Mesendoderm (in vitro differentiated cells): Measurements from ENCODE around the gene CMPK1.
A peak's percentile ranks its signal among the peaks of the same experiment; 100 is the strongest.

Source experiments
- DNase-seq: peaks from one replicate; pipeline ENCODE4 v3.0.0; 2013
- H2AK5ac ChIP-seq: 2 replicates; pipeline ENCODE4 v1.6.1; 2013; ENCODE audit warnings: low read length, inconsistent platforms
- H2BK120ac ChIP-seq: 2 replicates; pipeline ENCODE4 v1.6.1; 2013; ENCODE audit warnings: low read depth, mild to moderate bottlenecking, low read length, moderate library complexity, mixed read lengths
- H2BK15ac ChIP-seq: replicated peaks from 2 replicates; pipeline ENCODE4 v1.6.1; 2013; ENCODE audit warnings: low read depth, mild to moderate bottlenecking, moderate library complexity
- H2BK5ac ChIP-seq: 2 replicates; pipeline ENCODE4 v1.6.1; 2013; ENCODE audit warnings: low read length, inconsistent platforms
- H3K18ac ChIP-seq: 2 replicates; pipeline ENCODE4 v1.6.1; 2013; ENCODE audit warnings: mild to moderate bottlenecking, low read length, mixed read lengths
- H3K23ac ChIP-seq: one replicate; pipeline ENCODE4 v1.6.1; 2013; ENCODE audit warnings: low read length
- H3K27ac ChIP-seq: 2 replicates; pipeline ENCODE4 v1.5.1; 2013; ENCODE audit warnings: low read depth, mild to moderate bottlenecking, inconsistent platforms, low read length, moderate library complexity
- H3K27me3 ChIP-seq: 2 replicates; pipeline ENCODE4 v1.6.1; 2013; ENCODE audit warnings: low read length, control low read depth, mild to moderate bottlenecking, inconsistent platforms; ENCODE audit not compliant: insufficient read depth, poor library complexity
- H3K36me3 ChIP-seq: 2 replicates; pipeline ENCODE4 v1.6.1; 2013; ENCODE audit warnings: low read length, inconsistent platforms; ENCODE audit not compliant: control insufficient read depth, insufficient read depth
- H3K4ac ChIP-seq: one replicate; pipeline ENCODE4 v1.6.1; 2013; ENCODE audit warnings: low read depth, mild to moderate bottlenecking, low read length, moderate library complexity
- H3K4me1 ChIP-seq: 2 replicates; pipeline ENCODE4 v1.6.1; 2013; ENCODE audit warnings: low read depth, low read length, inconsistent platforms; ENCODE audit not compliant: control insufficient read depth
- H3K4me2 ChIP-seq: 2 replicates; pipeline ENCODE4 v1.6.1; 2013; ENCODE audit warnings: low read length
- H3K4me3 ChIP-seq: 2 replicates; pipeline ENCODE4 v1.5.1; 2013; ENCODE audit warnings: mild to moderate bottlenecking, low read length
- H3K56ac ChIP-seq: one replicate; pipeline ENCODE4 v1.6.1; 2013; ENCODE audit warnings: low read length
- H3K79me1 ChIP-seq: 2 replicates; pipeline ENCODE4 v1.6.1; 2013; ENCODE audit warnings: low read length, inconsistent platforms
- H3K79me2 ChIP-seq: 2 replicates; pipeline ENCODE4 v1.6.1; 2013; ENCODE audit warnings: mild to moderate bottlenecking, low read length; ENCODE audit not compliant: control insufficient read depth, insufficient read depth
- H3K9ac ChIP-seq: 2 replicates; pipeline ENCODE4 v1.6.1; 2013; ENCODE audit warnings: low read length, inconsistent platforms
- H4K5ac ChIP-seq: one replicate; pipeline ENCODE4 v1.6.1; 2013; ENCODE audit warnings: low read length
- H4K8ac ChIP-seq: one replicate; pipeline ENCODE4 v1.6.1; 2013; ENCODE audit warnings: low read depth, mild to moderate bottlenecking, control low read depth, low read length, moderate library complexity
- WGBS: extraction: QIAGEN DNeasy Blood & Tissue Kit; methylation state at CpG from one replicate; pipeline ENCODE4 v1.1.7; 2013; ENCODE audit warnings: low lambda C conversion rate, missing lambda C conversion rate; ENCODE audit not compliant: insufficient coverage; ENCODE audit errors: extremely low coverage; 5-methylcytosine and 5-hydroxymethylcytosine counted together

CMPK1 gene

GRCh38 chr1:47388891-47389238 lies 55.3 kb downstream of the CMPK1 start:
- no peak overlapping the region for H3K56ac ChIP-seq
- H3K23ac ChIP-seq, result no peak overlapping the region
- H3K4ac ChIP-seq, result no peak overlapping the region
- H3K27me3 ChIP-seq, result no peaks in the 10 kb centered on the region
- no peaks in the 10 kb centered on the region for H3K79me1 ChIP-seq
- no peak overlapping the region for H2BK120ac ChIP-seq
- no peak overlapping the region for H3K27ac ChIP-seq
- no peak overlapping the region for H4K8ac ChIP-seq
- peak; percentile 73 for DNase-seq
- no peak overlapping the region for H2BK15ac ChIP-seq
- WGBS, result no CpG with 5 or more reads among the region's 3 CpGs
- H3K36me3 ChIP-seq, result no peaks in the 10 kb centered on the region
- H4K5ac ChIP-seq, result no peak overlapping the region
- no peaks in the 10 kb centered on the region for H3K4me1 ChIP-seq
- H3K18ac ChIP-seq, result no peak overlapping the region
- H3K9ac ChIP-seq, result no peak overlapping the region
- H3K4me3 ChIP-seq, result no peak overlapping the region
- H2BK5ac ChIP-seq, result no peak overlapping the region
- H2AK5ac ChIP-seq, result no peak overlapping the region
- H3K4me2 ChIP-seq, result no peak overlapping the region
- no peaks in the 10 kb centered on the region for H3K79me2 ChIP-seq

GRCh38 chr1:47389731-47390130 lies 56.1 kb downstream of the CMPK1 start:
- no peak for DNase-seq

DNA sequence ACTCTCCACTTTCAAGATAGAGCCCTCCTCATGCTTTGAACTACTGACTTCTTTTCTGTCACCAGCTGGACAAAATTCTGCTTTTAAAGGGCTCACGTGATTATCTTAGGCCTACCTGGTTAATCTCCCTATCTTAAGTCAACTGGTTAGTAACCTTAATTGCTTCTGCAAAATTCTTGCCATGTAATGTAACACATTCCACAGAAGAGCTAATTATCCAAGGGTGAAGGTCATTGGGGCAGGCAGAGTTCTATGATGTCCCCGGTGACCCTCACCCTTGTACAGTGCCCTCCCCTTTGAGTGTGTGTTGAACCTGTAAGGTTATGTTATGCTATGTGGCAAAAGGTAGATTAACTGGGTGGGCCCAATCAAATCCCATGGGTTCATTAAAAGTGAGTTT lies 57.3 kb downstream of the CMPK1 start:
- Histone ChIP-seq H2BK120ac (no peak overlapping the region), H3K4ac (no peak overlapping the region), H3K18ac (no peak overlapping the region), H3K4me3 (no peak overlapping the region), H3K9ac (no peak overlapping the region), H2BK5ac (no peak overlapping the region), H3K79me1 (no peaks in the 10 kb centered on the region), H3K4me2 (no peak overlapping the region), H3K56ac (no peak overlapping the region), H3K4me1 (no peaks in the 10 kb centered on the region), H2BK15ac (no peak overlapping the region), H3K79me2 (no peaks in the 10 kb centered on the region), H3K23ac (no peak overlapping the region), H3K36me3 (no peaks in the 10 kb centered on the region), H2AK5ac (no peak overlapping the region), H3K27me3 (no peaks in the 10 kb centered on the region), H3K27ac (no peak overlapping the region), H4K5ac (no peak overlapping the region), H4K8ac (no peak overlapping the region)
- WGBS, result no CpG with 5 or more reads among the region's 2 CpGs
- peak; percentile 25 for DNase-seq

More at GRCh38 chr1:47389731-47390130, 56.1 kb downstream of the CMPK1 start:
- H4K5ac ChIP-seq, result no peak overlapping the region
- H3K4me1 ChIP-seq, result no peaks in the 10 kb centered on the region
- no peak overlapping the region for H4K8ac ChIP-seq
- no peaks in the 10 kb centered on the region for H3K79me1 ChIP-seq
- no CpG with 5 or more reads among the region's 2 CpGs for WGBS
- no peak overlapping the region for H2BK15ac ChIP-seq
- no peak overlapping the region for H2BK5ac ChIP-seq
- no peaks in the 10 kb centered on the region for H3K79me2 ChIP-seq
- no peaks in the 10 kb centered on the region for H3K36me3 ChIP-seq
- no peak overlapping the region for H3K27ac ChIP-seq
- H3K18ac ChIP-seq, result no peak overlapping the region
- H3K4ac ChIP-seq, result no peak overlapping the region
- no peak overlapping the region for H2BK120ac ChIP-seq
- H3K4me2 ChIP-seq, result no peak overlapping the region
- H3K9ac ChIP-seq, result no peak overlapping the region
- H3K27me3 ChIP-seq, result no peaks in the 10 kb centered on the region
- no peak overlapping the region for H2AK5ac ChIP-seq
- H3K4me3 ChIP-seq, result no peak overlapping the region
- no peak overlapping the region for H3K23ac ChIP-seq
- no peak overlapping the region for H3K56ac ChIP-seq

DNA sequence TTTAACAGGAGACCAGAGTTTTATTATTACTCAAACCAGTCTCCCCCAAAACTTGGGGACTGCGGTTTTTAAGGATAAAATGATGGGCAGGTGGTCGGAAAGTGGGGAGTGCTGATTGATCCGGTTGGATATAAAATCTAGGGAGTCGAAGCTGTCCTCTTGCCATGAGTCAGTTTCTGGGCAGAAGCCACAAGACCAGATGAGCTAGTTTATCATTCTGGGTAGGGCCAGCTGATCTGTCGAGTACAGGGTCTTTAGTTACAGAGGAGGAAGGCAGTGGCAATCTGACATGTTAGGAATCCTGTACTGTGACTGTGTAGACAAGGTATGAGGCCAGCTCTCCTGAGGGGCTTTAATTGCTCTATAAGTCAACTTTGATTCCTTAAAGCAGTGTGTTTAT lies 59.6 kb downstream of the CMPK1 start:
- no peaks in the 10 kb centered on the region for H3K79me1 ChIP-seq
- no CpG with 5 or more reads among the region's 5 CpGs for WGBS
- no peak for DNase-seq
- H4K5ac ChIP-seq, result no peak overlapping the region
- no peak overlapping the region for H2AK5ac ChIP-seq
- no peak overlapping the region for H2BK120ac ChIP-seq
- H3K56ac ChIP-seq, result no peak overlapping the region
- H3K79me2 ChIP-seq, result no peaks in the 10 kb centered on the region
- H4K8ac ChIP-seq, result no peak overlapping the region
- H3K4me3 ChIP-seq, result no peak overlapping the region
- H3K23ac ChIP-seq, result no peak overlapping the region
- H2BK15ac ChIP-seq, result no peak overlapping the region
- H3K4me1 ChIP-seq, result no peaks in the 10 kb centered on the region
- no peak overlapping the region for H3K27ac ChIP-seq
- no peaks in the 10 kb centered on the region for H3K27me3 ChIP-seq
- no peak overlapping the region for H3K4me2 ChIP-seq
- H3K9ac ChIP-seq, result no peak overlapping the region
- no peak overlapping the region for H2BK5ac ChIP-seq
- H3K18ac ChIP-seq, result no peak overlapping the region
- H3K4ac ChIP-seq, result no peak overlapping the region
- no peaks in the 10 kb centered on the region for H3K36me3 ChIP-seq

- Histone ChIP-seq H3K4me2 (no peak overlapping the region), H3K23ac (no peak overlapping the region), H4K5ac (no peak overlapping the region), H3K27me3 (no peaks in the 10 kb centered on the region), H3K79me1 (no peaks in the 10 kb centered on the region), H2BK120ac (no peak overlapping the region), H3K36me3 (no peaks in the 10 kb centered on the region), H2AK5ac (no peak overlapping the region), H2BK5ac (no peak overlapping the region), H3K27ac (no peak overlapping the region), H3K9ac (no peak overlapping the region), H3K4ac (no peak overlapping the region), H3K4me3 (no peak overlapping the region), H3K4me1 (no peaks in the 10 kb centered on the region), H3K56ac (no peak overlapping the region), H2BK15ac (no peak overlapping the region), H3K18ac (no peak overlapping the region), H4K8ac (no peak overlapping the region), H3K79me2 (no peaks in the 10 kb centered on the region)
- no peak for DNase-seq
- WGBS, result no CpG with 5 or more reads among the region's 3 CpGs
Observed at GRCh38 chr1:47395433-47395832, 61.8 kb downstream of the CMPK1 start.

DNA sequence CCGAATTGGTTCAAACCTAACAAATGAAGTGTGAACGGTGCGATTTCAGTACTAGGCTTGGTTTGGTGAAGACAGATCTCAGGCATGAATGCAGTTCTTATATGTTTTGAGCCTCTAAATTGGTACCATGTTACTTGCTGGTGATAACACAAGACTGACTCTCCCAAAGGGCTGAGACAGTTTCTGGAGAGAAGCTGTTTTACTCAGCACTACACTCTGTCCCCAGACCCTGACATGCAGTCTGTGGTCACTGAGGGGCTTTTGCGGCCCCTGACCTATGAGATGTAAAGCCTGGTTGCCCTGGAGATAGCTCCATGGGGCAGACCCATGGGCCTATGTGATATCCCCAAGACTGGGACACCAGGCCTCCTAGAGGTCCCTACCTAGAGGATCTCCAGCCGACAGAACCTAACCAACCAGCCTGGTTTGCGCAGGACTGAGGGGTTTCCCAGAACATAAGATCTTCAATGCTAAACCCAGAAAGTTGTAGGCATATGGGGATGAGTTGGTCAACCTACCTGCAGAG lies 63.1 kb downstream of the CMPK1 start:
- H3K23ac ChIP-seq, result no peak overlapping the region
- no peak overlapping the region for H3K56ac ChIP-seq
- no peak overlapping the region for H3K9ac ChIP-seq
- H3K27ac ChIP-seq, result no peak overlapping the region
- no peak overlapping the region for H2AK5ac ChIP-seq
- H3K4me3 ChIP-seq, result no peak overlapping the region
- DNase-seq, result no peak
- H3K36me3 ChIP-seq, result no peaks in the 10 kb centered on the region
- no CpG with 5 or more reads among the region's 6 CpGs for WGBS
- no peak overlapping the region for H4K5ac ChIP-seq
- H2BK5ac ChIP-seq, result no peak overlapping the region
- no peak overlapping the region for H3K4ac ChIP-seq
- H4K8ac ChIP-seq, result no peak overlapping the region
- no peaks in the 10 kb centered on the region for H3K79me1 ChIP-seq
- H3K18ac ChIP-seq, result no peak overlapping the region
- H2BK120ac ChIP-seq, result no peak overlapping the region
- H2BK15ac ChIP-seq, result no peak overlapping the region
- H3K79me2 ChIP-seq, result no peaks in the 10 kb centered on the region
- H3K4me1 ChIP-seq, result no peaks in the 10 kb centered on the region
- H3K27me3 ChIP-seq, result no peaks in the 10 kb centered on the region
- no peak overlapping the region for H3K4me2 ChIP-seq
